Omental fat pad (tissue), 4 donors: Measurements from ENCODE around the gene RENBP. TPM values are rescaled to one million over a fixed set of nuclear protein-coding genes. Genes with fewer than 3 reads are reported as not detected.

Experiments
- ATAC-seq: fragments of 150-250 bp; one replicate; pipeline ENCODE4 v1.9.1; 2016; ENCODE audit warnings: mild to moderate bottlenecking, moderate library complexity; ENCODE audit not compliant: low FRiP score
- DNase-seq: peaks from one replicate; pipeline ENCODE4 v3.0.0-alpha.2; 2019; ENCODE audit warnings: low spot score
- CTCF ChIP-seq, 3 donors: fragments of 450-650 bp; IDR thresholded peaks; one replicate each; pipeline ENCODE4 v1.5.1; 2016 to 2017; ENCODE audit warnings: antibody characterized with exemption in 3 of 3, mild to moderate bottlenecking in 3 of 3, moderate library complexity in 2 of 3
- total RNA-seq, 4 donors: library from RNA; depleted of rRNA; stranded (reverse); fragments of >200 nt; gene quantifications; one replicate each; pipeline ENCODE4 v1.1.0, GENCODE V29; 2016

The RENBP gene
- total RNA-seq, 4 donors from 2014 or later, result 7.8 to 33.0 (median 26.5) TPM

- no peak for DNase-seq
- TF ChIP-seq CTCF (IDR thresholded peaks at IDR 0.05), result no peak
- ATAC-seq, result no peak
Observed at GRCh38 chrX:153948847-153949805, 4.7 kb upstream of the RENBP start.

- DNase-seq (no peak), ATAC-seq (no peak)
- TF ChIP-seq CTCF (IDR thresholded peaks at IDR 0.05), result no peak
Observed at GRCh38 chrX:153948002-153948466, 3.6 kb upstream of the RENBP start.

GRCh38 chrX:153947009-153947769 lies 2.7 kb upstream of the RENBP start:
- no peak for TF ChIP-seq CTCF (IDR thresholded peaks at IDR 0.05)

GRCh38 chrX:153945956-153946943 lies 1.8 kb upstream of the RENBP start:
- TF ChIP-seq CTCF (IDR thresholded peaks at IDR 0.05), result no peak
- ATAC-seq (no peak), DNase-seq (no peak)

More at GRCh38 chrX:153947009-153947769, 2.7 kb upstream of the RENBP start:
- ATAC-seq, result peak; percentile 59
- DNase-seq, result no peak

- TF ChIP-seq CTCF (IDR thresholded peaks at IDR 0.05), result no peak
- DNase-seq (no peak), ATAC-seq (no peak)
Observed at GRCh38 chrX:153944800-153945150, 332 bp upstream of the RENBP start.
